H7 (cell line): ENCODE measurements around the gene LAMA3. TPM values are rescaled to one million over a fixed set of nuclear protein-coding genes. Genes with fewer than 3 reads are reported as not detected.

Experiments used
- DNase-seq: peaks from one replicate; pipeline ENCODE4 v3.0.0; 2012
- H3K27me3 ChIP-seq: 2 replicates; pipeline ENCODE4 v1.6.0; 2011; ENCODE audit warnings: mild to moderate bottlenecking, low read length; ENCODE audit not compliant: control insufficient read depth, insufficient read depth
- H3K36me3 ChIP-seq: replicated peaks from 2 replicates; pipeline ENCODE4 v1.5.1; 2011; ENCODE audit warnings: low read length; ENCODE audit not compliant: control insufficient read depth, insufficient read depth
- H3K4me3 ChIP-seq: 2 replicates; pipeline ENCODE4 v1.5.1; 2011; ENCODE audit warnings: low read depth, mild to moderate bottlenecking, control low read depth, low read length, moderate library complexity; ENCODE audit not compliant: insufficient read depth
- total RNA-seq: library from RNA; depleted of rRNA; stranded (reverse); fragments of >200 nt; shearing (Covaris generic); gene quantifications from 2 replicates; pipeline ENCODE4 v1.2.3, GENCODE V29; 2014

Gene LAMA3
- total RNA-seq, 1 experiment from 2014 or later: 0.21 TPM

- Histone ChIP-seq H3K27me3 (no peaks in the 10 kb centered on the region), H3K36me3 (no peaks in the 10 kb centered on the region), H3K4me3 (no peak overlapping the region)
- no peak for DNase-seq
Observed at GRCh38 chr18:23910032-23910431, 220.8 kb downstream of the LAMA3 start.

GRCh38 chr18:23912356-23912755, 223.1 kb downstream of the LAMA3 start:
- H3K4me3 ChIP-seq: no peak overlapping the region
- H3K36me3 ChIP-seq: no peaks in the 10 kb centered on the region
- H3K27me3 ChIP-seq: no peaks in the 10 kb centered on the region
- DNase-seq: no peak

DNA sequence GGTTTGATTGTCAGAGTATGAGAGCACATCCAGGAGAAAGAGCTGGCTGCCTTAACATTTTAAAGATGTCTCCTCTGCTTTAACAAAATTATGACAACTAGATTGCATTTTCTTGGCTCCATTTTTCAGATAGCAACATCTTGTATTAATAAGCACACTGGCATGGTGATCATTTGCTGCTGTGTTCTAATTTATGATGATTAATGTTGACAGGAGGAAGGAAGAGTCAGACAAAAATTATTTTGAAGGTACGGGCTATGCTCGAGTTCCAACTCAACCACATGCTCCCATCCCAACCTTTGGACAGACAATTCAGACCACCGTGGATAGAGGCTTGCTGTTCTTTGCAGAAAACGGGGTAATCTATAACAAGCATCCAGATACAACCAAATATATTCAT, 227.1 kb downstream of the LAMA3 start:
- Histone ChIP-seq H3K4me3 (no peak overlapping the region), H3K36me3 (no peaks in the 10 kb centered on the region), H3K27me3 (no peaks in the 10 kb centered on the region)
- no peak for DNase-seq

DNA sequence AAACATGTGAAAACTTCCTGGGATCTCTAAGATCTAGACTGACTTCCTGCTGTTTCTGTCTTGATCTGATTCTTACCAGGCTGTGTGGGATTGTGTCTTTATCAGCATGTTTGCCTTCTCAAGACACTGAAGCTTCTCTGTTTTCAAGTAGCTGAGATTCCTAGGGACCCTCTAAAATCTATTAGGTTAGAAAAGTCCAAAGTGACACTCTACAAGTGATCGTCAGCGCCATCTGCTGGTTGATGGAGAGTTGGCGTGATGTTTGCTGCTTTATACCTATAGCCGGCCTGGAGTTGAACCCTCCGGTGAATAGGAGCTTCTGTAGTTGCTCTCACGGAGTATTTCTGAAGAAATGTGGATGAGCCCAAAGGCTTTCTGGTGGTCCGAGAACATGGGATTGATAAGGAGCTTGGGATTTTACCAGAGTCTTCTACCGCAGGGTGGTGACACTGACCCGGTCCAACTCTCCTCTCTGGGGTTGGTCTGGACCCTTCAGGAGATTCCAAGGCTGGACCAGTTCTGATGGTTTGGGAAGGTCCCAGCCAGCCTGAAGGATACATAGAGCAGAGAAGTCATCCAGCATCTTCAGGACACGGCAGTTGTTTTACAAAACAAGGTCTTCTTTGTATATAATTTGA, 229.3 kb downstream of the LAMA3 start:
- Histone ChIP-seq H3K4me3 (no peak overlapping the region), H3K36me3 (no peaks in the 10 kb centered on the region), H3K27me3 (no peaks in the 10 kb centered on the region)
- peak; percentile 54 for DNase-seq

DNA sequence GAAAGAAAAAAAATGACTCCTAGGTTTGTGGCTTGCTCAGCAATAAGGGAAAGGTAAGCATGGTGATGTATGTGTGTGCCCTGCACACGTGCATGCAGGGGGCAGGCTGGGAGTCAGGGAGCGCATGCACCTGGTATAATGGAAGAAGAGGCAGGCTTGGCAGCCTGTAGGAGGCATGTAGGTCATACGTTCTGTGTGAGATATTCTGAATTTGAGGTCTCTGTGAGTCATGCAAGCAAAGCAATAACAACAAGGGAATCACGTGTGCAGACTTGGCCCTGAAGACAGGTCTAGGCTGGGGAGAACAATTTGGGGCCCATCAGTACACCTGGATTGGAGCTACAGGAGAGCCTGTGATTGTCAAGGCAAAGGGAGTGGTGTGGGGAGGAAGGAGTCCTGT, 230.8 kb downstream of the LAMA3 start:
- DNase-seq: no peak
- H3K4me3 ChIP-seq: no peak overlapping the region
- no peaks in the 10 kb centered on the region for H3K27me3 ChIP-seq
- no peaks in the 10 kb centered on the region for H3K36me3 ChIP-seq

GRCh38 chr18:23921716-23922285, 232.5 kb downstream of the LAMA3 start:
- Histone ChIP-seq H3K27me3 (no peaks in the 10 kb centered on the region), H3K4me3 (no peak overlapping the region), H3K36me3 (no peaks in the 10 kb centered on the region)
- peak; percentile 39 for DNase-seq

GRCh38 chr18:23922939-23923338, 233.7 kb downstream of the LAMA3 start:
- H3K4me3 ChIP-seq: no peak overlapping the region
- no peaks in the 10 kb centered on the region for H3K36me3 ChIP-seq
- no peaks in the 10 kb centered on the region for H3K27me3 ChIP-seq
- no peak for DNase-seq

GRCh38 chr18:23924813-23925212, 235.6 kb downstream of the LAMA3 start:
- H3K36me3 ChIP-seq: no peaks in the 10 kb centered on the region
- no peaks in the 10 kb centered on the region for H3K27me3 ChIP-seq
- no peak for DNase-seq
- no peak overlapping the region for H3K4me3 ChIP-seq

- Histone ChIP-seq H3K27me3 (no peaks in the 10 kb centered on the region), H3K36me3 (no peaks in the 10 kb centered on the region), H3K4me3 (no peak overlapping the region)
- DNase-seq: no peak
Observed at GRCh38 chr18:23926571-23926970, 237.3 kb downstream of the LAMA3 start.

DNA sequence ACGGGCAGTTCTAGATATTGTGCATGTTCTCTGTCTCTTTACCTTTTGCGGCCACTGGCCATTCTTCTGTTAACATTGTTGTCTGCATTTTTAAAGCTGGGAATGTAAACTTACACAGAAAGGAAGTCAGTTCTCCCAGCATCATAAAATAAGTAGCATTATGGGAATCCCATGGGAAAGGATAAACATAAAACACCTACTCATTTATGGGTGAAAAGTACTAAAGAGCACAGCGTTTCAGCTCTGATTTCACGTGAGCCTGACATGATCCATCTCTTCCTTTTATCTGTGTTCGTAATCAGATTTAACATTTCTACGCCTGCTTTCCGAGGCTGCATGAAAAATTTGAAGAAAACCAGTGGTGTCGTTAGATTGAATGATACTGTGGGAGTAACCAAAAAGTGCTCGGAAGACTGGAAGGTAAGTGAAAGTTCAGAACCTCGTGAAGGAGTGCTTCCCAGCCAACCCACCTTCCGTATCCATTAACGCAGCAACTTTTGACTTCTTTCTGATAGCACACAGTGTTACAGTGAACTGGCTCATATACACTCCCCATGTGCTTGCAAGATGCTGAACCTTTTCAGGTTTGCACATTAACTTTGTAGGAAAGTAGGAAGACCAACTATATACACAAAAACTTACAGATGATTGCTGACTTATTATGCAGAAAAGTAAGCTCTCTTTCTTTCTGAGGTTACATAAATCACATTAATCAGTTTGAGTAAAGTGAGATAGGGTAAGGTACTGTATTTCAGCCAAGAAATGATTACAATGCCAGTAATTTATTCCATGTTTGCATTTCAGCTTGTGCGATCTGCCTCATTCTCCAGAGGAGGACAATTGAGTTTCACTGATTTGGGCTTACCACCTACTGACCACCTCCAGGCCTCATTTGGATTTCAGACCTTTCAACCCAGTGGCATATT, 238.8 kb downstream of the LAMA3 start:
- Histone ChIP-seq H3K4me3 (no peak overlapping the region), H3K36me3 (no peaks in the 10 kb centered on the region), H3K27me3 (no peaks in the 10 kb centered on the region)
- DNase-seq: no peak

DNA sequence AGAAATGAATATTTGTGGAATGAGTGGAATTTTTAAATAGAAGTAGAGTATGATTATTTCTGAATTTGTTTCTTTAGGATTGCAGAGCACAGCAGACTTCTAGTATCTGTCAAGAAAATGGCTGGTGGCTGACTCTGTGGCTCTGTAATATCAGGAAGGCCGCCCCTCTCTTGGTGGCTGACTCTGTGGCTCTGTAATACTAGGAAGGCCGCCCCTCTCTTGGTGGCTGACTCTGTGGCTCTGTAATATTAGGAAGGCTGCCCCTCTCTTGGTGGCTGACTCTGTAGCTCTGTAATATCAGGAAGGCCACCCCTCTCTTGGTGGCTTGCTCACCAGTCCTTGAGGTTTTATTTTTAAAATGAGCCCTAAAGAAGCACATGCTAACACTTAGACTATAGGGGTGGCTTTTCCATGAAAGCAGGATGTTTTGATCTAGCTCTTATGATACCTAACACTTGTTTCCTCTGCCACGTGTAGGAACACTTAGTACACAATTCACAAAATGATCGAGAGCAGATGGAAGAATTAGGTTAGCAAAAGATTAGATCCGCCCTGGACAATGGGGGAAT, 240.2 kb downstream of the LAMA3 start:
- Histone ChIP-seq H3K27me3 (no peaks in the 10 kb centered on the region), H3K4me3 (no peak overlapping the region), H3K36me3 (no peaks in the 10 kb centered on the region)
- no peak for DNase-seq

- Histone ChIP-seq H3K36me3 (no peaks in the 10 kb centered on the region), H3K27me3 (no peaks in the 10 kb centered on the region), H3K4me3 (no peak overlapping the region)
- no peak for DNase-seq
Observed at GRCh38 chr18:23930002-23930401, 240.7 kb downstream of the LAMA3 start.

DNA sequence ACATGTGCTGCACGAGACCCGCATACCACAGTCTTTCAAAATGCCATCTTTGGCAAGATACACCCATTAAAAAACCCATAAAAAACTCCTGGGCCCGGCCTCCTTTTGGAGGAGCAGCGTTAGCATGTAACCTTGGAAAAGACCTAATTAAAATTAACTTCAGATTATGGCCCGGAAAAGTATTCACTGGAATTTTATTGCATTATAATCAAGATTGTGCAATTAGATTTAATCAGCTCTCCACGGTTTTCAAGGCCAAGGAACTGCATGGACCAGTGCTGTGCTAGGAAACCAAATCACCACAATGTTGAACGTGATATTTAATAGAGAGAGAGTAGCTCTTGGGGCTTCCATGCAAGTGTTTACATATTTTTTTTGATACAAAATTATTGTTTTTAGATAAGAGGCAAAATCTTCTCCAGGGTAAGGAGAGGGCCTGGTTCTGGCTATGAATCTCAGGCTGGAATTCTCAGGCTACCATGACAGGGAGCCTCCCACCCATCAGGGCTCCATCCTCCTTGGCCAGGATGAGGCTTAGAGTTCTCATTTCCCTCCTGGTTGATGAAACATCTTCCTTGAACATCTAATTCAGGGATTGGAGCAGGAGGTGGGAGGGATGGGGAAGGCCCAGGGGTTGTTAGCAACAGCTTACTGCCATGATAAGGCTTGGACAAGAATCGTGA, 243.3 kb downstream of the LAMA3 start:
- DNase-seq: no peak
- H3K27me3 ChIP-seq: no peaks in the 10 kb centered on the region
- no peak overlapping the region for H3K4me3 ChIP-seq
- no peaks in the 10 kb centered on the region for H3K36me3 ChIP-seq

DNA sequence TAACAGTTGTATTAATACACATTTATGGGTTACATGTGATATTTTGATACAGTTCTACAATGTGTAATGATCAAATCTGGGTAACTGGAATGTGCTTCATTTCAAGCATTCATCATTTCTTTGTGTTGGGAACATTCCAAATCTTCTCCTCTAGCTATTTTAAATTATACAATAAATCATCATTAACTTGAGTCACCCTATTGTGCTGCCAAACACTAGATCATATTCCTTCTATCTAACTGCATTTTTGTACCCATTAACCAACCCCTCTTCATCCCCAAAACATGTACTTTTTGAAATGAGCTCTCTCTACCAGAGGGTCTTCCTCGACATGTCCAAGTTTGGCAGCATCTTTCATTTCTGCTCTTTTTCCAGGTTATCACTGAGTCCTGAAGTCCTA, 244.2 kb downstream of the LAMA3 start:
- no peaks in the 10 kb centered on the region for H3K27me3 ChIP-seq
- DNase-seq: no peak
- H3K36me3 ChIP-seq: no peaks in the 10 kb centered on the region
- no peak overlapping the region for H3K4me3 ChIP-seq
